ENCODE measurements around the gene PRKCZ.

PRKCZ gene

DNA sequence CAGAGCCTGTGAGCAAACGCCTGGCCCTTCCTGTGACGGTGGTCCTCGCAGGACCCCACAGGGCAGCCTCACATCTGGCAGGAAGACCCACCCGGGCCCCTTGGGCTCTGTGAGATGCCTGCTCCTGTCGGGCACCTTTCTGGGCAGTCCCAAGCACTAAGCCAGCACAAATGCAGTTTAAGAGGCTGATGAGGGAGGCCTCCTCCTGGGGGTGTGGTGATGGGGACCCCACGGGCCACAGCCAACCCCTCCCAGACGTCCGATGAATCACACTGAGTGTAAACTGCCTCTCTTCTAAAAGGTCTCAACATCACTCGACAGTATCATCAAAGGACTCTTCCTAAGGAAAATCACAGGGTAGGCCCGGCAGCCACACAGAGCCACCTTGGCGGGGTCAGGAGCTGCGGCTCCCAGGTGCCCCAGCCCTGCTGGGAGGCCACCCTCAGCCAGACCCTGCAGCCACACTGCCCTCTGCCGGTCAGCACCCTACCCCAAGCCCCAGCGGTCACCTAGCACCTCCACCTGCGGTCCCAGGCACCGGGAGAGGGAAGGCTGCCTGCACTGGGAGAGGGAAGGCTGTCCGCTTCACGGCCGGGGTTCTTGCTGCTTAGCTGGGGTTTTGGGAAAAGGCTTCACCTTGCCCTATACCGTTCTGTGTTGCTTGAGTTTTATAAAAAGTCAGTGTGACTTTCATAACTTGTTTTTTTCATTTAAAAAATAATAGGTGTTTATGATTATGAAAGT is 3.9 kb upstream of the PRKCZ start:
- no peak for DNase-seq (ENCODE audit: low read depth)

DNA sequence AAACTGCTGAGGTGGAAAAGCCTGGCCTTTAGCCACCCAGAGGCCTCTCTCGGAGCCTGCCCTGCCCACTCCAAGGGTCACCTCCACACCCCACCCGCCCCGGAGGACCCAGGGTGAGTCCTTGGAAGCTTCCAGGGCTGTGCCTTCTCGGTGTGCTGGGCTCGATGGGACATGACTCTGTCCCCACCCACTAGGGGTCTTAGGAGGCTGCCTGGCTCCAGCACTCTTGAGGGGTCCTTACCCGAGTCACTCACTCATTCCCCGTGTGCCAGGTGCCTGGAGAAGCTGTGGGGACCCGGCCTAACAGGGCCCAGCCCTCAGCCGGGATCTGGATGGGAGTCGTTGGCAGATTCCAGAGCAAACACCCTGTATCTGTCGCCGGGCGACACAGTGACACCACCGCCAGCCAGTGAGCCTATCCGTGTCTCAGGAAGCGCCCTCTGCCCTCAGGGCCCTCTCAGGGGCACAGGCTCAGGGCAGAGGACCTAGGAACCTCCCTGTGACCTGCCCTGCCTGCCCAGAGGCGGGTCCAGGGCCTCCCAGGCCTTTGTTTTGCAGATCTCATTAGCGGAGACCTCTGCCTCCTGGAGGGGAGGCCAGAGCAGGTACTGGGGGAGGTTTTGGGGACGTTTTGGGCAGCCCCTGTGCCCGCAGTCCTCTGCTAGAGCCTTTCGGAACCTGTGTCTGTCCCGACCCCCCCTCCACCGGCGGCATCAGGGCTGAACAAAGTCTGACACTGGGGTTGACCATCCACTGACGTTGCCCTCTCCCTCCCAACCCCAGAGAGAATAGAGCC is 3.1 kb upstream of the PRKCZ start:
- DNase-seq (ENCODE audit: low read depth), result no peak

DNA sequence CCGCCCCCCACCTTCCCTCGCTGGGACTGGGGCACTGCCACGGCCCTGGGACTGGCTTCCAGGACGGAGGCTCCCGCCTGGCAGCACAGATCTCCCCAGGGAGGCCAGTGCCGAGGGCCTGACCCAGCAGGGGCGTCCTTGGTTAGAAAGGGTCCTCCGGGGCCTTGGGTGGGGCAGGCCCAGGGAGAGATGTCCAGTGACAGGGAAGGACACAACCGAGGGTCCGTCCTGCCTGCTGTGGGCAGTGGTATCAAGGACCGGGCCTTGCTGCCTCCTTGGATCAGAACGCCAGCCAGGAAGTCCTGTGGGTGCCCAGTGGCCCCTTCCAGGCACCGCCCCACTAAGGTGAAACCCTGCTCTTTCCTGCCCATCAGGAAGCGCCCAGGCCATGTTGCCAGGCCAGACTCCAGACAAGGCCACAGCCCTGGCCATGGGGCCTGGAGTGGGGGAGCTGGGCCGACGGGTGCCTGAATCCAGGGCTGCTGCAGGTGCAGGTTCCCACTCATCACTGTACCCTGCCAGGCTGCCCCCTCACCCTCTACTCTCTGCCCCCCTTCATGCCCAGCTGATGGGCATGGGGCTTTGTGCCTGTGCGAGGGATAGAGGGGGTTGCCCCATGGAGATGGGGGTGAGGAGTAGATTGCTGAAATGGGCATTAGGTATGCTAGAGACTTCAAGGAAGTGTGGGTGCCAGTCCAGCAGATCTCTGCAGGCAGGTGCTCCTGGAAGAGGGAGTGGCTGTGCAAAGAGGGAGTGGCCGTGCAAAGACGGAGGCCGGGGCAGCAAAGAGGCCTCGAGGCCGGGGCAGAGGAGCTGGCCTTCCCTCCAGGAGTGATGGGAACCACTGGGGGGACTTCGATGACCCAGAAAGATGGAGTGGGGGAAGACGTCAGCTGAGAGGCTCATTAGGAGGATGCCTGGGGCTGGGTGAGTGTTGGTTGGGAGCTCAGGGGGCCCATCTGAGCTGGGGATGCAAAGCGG is 2.2 kb upstream of the PRKCZ start:
- DNase-seq (ENCODE audit: low read depth), result no peak

DNA sequence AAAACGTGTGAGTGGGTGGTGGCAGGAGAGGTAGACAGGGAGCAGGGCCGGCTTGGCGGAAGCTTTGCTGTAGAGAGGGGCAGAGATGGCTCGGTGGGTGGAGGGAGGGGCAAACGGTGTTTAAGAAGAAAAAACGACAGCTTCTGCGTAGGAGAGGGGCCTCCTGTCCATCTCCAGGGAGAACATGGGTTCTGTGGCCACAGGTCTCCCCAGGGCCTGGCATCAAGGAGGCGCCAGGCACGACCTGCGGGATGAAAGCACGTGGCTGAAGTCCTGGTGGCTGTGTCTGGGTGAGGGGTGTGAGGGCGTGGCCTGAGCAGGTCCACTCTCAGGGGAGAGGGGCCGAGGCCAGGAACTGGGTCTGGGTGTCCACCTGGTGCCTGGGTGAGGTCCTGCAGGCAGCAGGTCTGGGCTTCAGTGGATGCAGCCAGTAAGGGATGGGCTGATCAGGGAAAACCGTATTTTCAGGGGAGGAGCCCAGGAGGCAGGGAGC is 940 bp upstream of the PRKCZ start:
- no peak for DNase-seq (ENCODE audit: low read depth)

DNA sequence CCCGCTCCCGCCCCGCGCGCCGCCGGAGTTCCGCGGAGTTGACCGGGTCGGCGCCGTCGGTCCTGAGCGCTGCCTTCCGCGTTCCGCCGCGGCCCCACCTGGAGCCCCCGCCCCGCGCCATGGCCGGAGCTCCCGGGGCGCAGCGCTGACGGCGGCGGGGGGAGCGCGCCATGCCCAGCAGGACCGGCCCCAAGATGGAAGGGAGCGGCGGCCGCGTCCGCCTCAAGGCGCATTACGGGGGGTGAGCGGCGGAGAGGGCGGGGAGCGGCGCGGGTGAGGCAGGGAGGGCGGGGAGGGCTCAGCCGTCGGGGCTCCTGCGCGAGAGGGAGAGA is 216 bp downstream of the PRKCZ start:
- no peak for DNase-seq (ENCODE audit: low read depth)

DNA sequence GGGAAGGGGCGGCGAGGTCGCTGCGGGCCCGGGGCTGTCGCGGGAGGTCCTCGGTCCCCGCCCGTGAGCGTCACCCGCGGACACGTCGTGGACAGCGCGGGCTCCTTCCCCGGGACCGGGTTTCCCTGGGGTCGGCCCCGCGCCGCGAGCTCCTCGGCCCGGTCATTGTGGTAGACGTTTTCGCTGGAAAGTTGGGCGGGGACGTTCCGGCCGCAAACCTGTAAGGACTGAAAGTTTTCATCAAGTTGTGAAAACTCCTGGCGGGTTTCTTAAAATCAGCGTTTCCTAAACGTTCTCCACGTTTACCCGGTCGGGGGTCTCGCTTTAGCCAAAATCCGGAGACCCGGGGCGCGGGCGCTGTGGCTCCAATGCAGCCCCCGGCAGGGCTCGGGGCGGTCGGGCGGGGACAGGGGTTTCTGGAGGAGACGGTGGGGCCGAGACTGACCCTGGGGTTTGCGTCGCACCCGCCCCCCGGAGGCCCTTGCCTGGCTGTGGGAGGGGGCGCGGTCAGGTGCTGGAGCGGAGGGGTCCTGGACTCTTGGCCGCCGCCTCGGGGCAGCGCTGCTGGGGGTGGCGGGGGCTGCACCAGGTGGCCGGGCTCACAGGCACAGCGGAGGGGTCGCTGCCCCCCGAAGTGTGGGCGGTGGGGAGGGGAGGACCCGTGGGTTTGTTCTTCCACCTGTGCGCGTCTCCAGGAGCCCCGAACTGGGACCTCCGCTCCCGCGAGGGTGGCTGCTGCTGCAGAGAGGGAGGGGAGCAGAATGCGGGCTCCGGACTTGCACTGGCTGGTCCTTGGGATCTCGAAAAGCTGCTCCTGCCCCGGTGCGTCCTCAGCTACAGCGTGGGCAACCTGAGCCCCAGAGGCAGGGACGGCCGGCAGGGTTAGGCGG is 827 bp downstream of the PRKCZ start:
- no peak for DNase-seq (ENCODE audit: low read depth)

DNA sequence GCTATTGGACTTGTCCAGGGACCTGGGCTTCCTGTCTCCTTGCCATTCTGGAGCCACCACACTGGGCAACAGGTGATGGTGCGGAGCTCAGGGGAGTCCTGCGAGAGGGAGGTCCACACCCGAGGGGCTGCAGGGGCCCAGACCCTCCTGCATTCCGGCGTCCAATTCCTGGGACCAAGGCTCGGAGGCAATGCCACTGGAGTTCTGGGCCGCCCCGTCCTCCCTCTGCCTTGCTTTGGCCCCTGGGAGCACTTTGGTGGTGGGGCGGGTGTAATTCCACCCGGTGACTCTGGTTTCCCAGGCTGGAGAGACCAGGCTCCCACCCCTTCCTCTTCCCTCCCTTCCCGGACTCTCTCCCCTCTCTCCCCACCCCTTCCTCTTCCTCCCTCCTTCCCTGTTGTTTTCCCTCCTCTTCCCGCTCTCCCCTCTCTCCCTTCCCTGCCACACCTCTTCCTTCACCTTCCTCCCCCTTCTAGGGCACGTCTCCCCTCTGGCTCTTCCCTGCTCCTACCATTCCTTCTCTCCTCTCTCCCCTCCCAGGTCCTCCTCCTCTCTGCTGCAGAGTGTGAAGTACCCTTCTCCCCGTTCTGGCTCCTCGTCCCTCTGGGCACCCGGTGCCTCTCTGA is 2.0 kb downstream of the PRKCZ start:
- no peak for DNase-seq (ENCODE audit: low read depth)

DNA sequence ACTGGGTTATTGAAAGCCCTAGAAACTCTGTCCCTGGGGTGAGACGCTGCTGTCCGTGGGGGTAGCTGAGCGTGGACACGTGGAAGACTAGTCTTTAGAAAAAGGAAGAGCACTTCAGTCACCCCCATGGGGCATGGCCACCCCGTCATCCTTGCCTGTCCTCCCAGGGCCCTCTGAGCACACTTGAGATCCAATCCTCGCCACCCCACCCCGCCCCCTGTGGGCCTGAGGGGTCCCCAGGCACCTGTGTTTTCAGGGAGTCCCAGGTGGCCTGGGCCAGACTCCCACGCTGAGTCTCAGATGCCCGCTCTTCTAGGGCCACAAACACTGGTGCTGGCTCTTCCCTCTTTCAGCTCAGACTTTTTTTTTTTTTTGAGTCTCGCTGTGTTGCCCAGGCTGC is 2.5 kb downstream of the PRKCZ start:
- DNase-seq (ENCODE audit: low read depth), result no peak

DNA sequence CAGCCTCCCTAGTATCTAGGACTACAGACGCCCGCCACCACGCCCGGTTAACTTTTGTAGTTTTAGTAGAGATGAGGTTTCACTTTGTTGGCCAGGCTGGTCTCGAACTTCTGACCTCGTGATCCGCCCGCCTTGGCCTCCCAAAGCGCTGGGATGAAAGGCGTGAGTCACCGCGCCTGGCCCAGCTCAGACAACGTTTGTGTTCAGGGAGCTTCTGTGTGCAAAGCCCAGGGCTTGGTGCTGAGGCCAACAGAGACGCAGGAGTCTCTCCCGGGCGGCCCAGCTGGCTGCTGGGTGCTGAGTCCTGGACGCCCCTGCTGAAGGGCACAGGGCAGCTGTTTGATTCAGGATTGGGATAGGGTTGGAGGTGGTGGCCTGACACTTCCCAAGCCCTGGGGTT is 3.0 kb downstream of the PRKCZ start:
- DNase-seq (ENCODE audit: low read depth), result no peak

DNA sequence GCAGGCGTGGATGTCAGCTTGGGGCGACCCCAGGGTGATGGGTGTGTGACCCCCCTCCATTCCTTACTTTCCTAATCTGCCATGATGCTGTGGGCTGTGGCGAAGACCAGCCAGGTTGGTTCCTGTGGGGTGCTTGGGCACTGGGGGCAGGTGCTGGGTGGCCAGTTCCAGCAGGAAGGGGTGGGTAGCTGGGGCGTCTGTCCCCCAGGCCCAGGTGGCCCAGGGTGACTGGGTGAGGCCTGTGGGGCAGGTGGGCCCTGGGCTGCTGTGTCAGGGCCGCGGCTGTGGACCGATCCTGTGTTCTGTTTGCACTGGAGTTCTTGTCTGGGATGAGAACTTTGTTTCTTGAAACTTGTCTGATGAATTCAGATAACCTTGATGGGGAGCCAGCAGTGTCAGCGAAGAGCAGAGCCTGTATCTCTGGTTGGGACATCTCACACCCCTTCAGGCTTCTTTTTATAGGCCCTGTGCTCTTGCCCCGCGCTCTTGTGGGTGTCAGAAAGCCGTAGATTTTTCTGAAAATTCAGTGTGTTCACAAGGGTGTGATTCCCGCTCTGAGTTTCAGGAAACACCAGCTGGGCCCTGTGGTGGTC is 3.7 kb downstream of the PRKCZ start:
- no peak for DNase-seq (ENCODE audit: low read depth)

DNA sequence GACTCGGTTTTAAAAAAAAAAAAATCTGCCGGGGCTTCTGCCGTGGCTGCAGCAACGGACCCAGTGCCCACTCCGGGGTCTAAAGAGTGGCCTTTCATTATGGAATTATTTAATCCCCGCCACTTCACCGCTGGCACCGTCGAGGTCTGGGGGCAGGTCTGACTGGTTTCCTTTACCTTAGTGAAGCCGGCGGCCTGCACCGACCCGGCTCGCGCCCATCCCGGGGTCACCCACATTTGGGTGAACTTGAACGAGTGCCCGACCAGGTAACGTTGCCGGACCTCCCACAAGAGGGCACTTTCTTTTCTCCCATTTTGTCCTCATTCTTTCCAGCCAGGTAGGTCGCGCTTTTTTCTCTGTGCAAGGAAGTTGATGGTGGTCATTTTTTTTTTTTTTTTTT is 4.3 kb downstream of the PRKCZ start:
- no peak for DNase-seq (ENCODE audit: low read depth)

DNA sequence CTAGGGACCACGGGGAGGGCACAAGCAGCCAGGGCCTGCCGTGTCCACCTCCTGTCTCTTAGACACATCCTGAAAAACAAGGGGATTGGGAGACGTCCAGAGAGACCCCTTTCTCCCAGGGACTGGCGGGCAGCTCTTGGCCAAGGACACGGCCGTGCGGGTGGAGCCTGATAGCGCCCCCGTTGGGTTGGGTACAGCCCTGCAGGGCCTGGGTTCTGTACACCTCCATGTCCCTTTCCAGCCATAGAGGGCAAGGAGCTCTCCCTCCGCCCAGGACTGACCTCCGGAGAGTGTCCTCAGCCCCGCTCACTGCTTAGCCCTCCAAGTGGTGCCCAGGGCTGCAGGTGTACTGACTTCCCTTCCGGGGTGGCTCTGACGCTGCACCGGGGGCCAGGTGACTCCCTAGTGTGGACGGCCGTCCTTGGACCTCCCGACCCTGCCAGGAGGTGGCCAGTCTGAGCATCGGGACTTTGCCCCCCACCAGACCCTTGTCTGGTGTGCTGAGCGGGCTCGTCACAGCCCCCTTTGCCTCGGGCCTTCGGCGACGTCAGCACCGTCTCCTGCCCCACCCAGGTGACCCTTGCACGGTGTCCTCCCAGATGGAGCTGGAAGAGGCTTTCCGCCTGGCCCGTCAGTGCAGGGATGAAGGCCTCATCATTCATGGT is 5.8 kb downstream of the PRKCZ start:
- no peak for DNase-seq (ENCODE audit: low read depth)

DNA sequence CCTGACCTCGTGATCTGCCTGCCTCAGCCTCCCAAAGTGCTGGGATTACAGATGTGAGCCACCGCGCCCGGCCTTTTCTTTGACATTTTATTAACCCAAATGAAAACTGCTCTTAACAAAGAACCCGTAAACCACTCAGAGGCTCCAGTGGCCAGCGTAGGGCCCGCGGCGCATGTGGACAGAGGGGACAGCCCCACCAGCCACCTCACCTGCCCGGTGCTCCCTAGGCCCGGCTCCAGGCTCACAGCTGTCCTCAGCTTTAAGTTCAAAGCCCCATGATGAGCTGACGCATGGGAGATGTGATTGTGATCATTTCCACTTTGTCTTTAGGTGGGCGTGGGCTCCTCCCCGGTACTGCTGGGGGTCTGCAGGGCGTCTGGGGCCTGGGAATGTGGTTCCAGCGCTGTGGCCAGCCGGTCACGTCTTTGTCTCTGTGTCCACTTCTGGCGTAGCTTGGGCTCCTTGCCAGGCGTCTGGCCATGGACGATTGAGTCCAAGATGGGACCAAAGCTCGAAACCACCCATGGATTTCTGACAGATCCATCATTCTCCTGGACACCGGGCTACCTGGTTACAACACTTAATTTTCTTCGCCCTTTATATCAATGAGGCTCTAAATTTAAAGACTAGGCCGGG is 6.9 kb downstream of the PRKCZ start:
- DNase-seq (ENCODE audit: low read depth), result no peak

DNA sequence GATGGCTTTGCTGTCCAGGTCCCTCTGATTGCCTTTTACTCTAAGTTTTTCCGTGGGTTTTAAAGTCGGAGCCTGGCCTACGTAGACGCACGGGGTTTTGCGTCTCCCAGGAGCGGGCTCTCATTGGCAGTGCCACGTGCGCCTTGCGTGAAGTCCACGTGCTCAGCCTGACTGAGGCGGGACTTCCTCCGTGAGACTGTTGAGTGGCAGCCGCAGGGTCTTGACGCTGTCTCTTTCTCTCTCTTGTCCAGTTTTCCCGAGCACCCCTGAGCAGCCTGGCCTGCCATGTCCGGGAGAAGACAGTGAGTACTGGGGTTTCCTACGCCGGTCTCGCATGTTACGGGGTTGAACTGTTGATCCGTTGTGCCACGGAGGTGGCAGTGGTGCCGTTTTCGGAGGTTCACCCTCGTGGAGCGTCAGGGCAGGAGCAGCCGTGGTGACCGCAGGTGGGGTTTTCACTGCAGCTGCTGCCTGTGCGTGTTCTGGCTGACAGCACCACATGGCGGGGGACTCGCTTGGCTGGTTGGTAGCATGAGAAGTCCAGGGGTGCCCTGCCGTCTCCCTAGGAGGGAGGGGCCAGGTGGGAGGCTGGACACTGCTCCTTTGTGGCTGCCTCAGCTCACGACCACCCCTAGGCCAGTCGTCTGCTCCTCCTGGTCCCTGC is 9.2 kb downstream of the PRKCZ start:
- DNase-seq (ENCODE audit: low read depth), result no peak

DNA sequence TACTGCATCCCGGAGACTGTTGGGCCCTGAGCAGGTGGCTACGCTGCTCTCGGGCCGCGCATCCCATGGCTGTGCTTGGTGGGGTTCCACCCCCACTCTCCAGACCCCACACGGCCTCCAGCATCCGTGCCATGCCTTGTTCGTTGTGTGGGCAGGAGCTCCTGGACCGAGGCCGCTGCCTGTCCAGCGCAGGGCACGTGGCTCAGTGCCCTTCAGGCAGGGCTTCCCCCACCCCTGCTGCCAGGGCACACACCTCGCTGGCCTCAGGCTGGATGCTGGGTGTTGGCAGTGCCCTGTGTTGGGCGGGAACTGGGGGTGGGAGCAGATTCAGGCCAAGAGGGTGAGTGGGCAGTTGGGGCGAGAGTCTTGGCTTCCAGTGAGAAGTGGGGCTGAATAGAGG is 9.9 kb downstream of the PRKCZ start:
- DNase-seq (ENCODE audit: low read depth), result no peak

DNA sequence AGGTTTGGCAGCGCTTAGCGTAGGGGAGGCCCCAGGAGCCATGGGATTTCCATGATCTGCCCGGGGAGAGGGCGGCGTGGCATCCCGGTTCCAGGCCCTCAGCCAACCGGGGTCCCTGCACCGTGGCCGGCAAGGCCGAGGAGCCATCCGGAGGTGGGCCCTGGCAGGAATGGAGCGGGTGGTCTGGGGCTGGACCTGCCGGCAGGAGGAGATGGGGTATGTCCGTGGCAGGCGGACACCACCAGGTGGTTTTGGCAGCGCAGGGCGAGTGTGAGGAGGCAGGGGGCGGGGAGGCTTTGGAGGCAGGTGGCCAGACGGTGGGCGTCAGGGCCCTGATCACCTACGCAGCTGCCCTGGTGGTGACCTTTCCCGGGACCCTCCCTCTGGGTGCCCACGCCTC is 10.3 kb downstream of the PRKCZ start:
- DNase-seq (ENCODE audit: low read depth), result no peak

DNA sequence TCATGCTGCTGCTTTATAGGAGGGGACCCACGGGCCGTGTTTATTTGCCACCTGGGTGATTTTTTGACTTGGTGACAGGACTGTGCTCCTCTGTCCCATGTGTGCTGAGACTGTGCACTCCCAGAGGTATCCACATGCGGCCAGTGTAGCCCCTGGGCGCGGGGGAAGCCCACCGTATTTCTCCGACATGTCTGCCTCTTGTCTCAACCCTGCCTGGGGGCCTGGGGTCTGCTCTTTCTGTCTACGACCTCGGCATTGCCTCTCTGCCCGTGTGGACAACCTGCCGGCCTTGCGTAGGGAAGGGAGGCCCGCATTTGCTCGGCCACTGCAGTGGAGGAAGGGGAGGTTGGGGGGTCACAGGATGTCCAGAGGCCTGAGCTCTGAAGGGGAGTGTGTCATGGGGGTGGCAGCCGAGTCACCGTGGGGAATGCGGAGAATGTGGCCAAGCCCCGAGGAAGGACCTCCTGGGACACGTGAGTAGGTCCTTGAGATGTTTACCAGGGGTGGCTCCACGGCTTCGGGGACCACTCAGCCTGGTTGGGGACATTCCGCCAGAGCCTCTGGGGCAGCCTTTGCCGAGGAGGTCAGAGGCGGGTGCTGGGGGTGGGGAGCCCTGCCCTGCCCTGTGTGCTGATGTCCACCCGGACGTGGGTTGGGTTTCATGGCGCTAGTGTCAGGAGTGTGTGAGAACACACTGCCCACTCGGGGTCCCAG is 11.0 kb downstream of the PRKCZ start:
- no peak for DNase-seq (ENCODE audit: low read depth)

DNA sequence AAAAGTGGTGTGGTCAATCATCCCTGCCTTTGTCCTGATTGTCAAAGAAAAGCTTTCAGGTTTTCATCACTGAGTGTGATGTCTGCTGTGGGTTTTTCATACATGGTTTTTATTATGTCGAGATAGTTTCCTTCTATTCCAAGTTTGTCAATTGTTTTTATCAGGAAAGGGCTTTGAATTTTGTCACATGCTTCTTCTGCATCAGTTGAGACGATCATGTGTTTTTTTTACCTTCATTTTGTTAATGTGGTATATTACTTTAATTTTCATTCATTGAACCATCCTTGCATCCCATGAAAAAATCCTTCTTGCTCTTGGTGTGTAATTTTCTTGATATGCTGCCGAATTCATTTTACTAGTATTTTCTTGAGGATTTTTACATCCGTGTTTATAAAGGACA is 15.5 kb downstream of the PRKCZ start:
- no peak for DNase-seq (ENCODE audit: low read depth)
